Measurements from ENCODE around the gene KRTAP4-11. TPM values are rescaled to one million over a fixed set of nuclear protein-coding genes. Genes with fewer than 3 reads are reported as not detected.
"Not testable (repeated sequence)": the region's sequence is repeated elsewhere in the genome, so short reads cannot be mapped to it uniquely, and the experiment has no call there.

Gene KRTAP4-11
- total RNA-seq, 1 donor from 2014 or later, result not detected

DNA sequence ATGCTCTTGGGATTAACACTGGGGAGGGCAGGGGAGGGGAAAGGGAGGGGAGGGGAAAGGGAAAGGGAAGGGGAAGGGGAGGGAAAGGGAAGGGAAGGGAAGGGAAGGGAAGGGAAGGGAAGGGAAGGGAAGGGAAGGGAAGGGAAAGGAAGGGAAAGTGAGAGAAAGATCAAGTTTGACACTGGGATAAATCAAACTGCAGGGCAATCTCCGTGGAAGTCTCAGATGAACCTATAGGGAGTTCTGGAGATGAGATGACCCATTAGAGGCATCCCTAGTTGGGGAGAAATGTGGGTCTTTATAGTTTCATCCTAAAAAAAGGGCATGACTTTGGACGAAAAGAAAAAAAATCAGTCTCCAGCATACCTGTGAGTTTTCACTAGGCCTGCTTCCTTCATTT is 3.6 kb upstream of the KRTAP4-11 start:
- no peak for DNase-seq (ENCODE audit: low read depth, low spot score)
- no peak overlapping the region for H3K27ac Mint-ChIP-seq (ENCODE audit: unreplicated experiment)
- no peaks in the 10 kb centered on the region for H3K4me1 Mint-ChIP-seq
- H3K4me3 Mint-ChIP-seq, result no peak overlapping the region
- TF ChIP-seq, protein P1, sequence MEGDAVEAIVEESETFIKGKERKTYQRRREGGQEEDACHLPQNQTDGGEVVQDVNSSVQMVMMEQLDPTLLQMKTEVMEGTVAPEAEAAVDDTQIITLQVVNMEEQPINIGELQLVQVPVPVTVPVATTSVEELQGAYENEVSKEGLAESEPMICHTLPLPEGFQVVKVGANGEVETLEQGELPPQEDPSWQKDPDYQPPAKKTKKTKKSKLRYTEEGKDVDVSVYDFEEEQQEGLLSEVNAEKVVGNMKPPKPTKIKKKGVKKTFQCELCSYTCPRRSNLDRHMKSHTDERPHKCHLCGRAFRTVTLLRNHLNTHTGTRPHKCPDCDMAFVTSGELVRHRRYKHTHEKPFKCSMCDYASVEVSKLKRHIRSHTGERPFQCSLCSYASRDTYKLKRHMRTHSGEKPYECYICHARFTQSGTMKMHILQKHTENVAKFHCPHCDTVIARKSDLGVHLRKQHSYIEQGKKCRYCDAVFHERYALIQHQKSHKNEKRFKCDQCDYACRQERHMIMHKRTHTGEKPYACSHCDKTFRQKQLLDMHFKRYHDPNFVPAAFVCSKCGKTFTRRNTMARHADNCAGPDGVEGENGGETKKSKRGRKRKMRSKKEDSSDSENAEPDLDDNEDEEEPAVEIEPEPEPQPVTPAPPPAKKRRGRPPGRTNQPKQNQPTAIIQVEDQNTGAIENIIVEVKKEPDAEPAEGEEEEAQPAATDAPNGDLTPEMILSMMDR (conservative IDR thresholded peaks at IDR 0.05), result no peak
- no peaks in the 10 kb centered on the region for H3K9me3 Mint-ChIP-seq
- no peaks in the 10 kb centered on the region for H3K36me3 Mint-ChIP-seq (ENCODE audit: low read depth)
- H3K27me3 Mint-ChIP-seq (ENCODE audit: low read depth), result peaks cover 37% of the 10 kb centered on the region

DNA sequence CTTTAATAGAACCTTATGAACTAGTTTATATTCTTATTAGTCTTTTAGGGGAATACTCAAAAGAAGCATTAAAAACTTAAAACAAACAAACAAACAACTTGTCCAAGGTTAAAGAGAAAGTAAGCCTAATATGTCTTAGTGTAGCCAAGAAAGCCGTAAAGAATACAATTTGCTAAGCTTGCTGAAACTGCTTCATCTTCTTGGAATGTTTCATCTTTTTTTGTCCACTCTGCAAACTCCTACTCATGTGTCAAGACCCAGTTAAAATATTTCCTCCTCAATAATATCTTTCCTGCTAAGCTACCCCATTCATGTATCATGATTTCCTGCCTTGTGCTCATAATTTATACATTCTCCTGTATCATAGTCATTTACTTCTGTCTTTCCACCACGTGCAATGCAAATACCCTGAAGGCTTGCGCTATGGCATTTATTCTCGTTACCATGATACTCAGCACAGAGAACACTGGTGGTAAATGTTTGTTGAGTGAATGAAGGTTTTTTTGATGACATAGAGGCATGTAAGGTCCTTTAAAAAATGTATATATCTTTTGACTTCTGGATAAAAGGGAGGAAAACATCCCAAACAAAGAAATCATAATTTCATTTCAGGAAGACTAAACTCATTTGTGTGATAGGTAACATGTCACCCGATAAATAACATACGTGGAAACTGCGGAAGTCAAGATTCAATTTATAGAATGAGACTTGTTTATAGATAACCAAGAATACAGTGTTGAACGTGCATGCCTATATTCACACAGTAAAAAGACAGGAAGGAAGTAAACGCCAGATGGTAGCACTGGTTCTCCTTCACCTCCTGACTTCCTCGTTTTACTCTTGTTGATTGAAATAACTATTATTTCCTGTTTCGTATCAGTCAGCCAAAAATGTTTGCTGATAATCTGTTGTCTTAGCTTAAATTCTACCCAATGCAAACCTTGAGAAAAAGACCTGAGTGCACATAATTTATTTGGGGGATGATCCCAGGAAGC is 1.8 kb upstream of the KRTAP4-11 start:
- H3K27ac Mint-ChIP-seq (ENCODE audit: unreplicated experiment); H3K36me3 Mint-ChIP-seq (ENCODE audit: low read depth); H3K4me1 Mint-ChIP-seq; H3K9me3 Mint-ChIP-seq; DNase-seq (ENCODE audit: low read depth, low spot score); H3K4me3 Mint-ChIP-seq: not testable (repeated sequence)
- H3K27me3 Mint-ChIP-seq (ENCODE audit: low read depth), result peaks cover 44% of the 10 kb centered on the region

GRCh38 chr17:41118721-41119120 is 548 bp upstream of the KRTAP4-11 start:
- Mint-ChIP-seq H3K4me1 (no peaks in the 10 kb centered on the region), H3K27me3 (ENCODE audit: low read depth) (peaks cover 40% of the 10 kb centered on the region)

DNA sequence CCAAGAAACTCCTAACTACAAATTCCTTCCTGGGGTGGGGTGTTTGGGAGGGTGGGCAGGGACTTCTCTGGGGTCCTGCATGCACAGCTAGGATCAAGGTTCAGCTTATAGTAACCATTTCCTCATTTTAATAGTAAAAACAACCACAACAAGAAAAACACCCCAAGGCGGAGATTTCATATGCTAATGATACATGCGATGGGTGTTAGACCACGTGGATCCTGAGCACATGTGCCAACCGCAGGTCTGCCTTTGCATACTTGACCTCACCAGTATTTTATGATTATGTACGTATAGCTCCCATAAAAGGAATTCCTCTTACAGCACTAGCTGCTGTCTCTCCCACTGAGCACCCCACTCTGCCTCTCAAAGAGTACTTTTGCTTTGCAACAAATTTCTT is 1.9 kb downstream of the KRTAP4-11 start:
- Mint-ChIP-seq H3K36me3 (ENCODE audit: low read depth) (no peaks in the 10 kb centered on the region), H3K27me3 (ENCODE audit: low read depth) (peaks cover 26% of the 10 kb centered on the region), H3K9me3 (no peaks in the 10 kb centered on the region), H3K4me3 (no peak overlapping the region), H3K4me1 (no peaks in the 10 kb centered on the region), H3K27ac (ENCODE audit: unreplicated experiment) (no peak overlapping the region)
- TF ChIP-seq, protein P1 (conservative IDR thresholded peaks at IDR 0.05), result no peak
- DNase-seq (ENCODE audit: low read depth, low spot score), result no peak

More at GRCh38 chr17:41118721-41119120, 548 bp upstream of the KRTAP4-11 start:
- Mint-ChIP-seq H3K27ac (ENCODE audit: unreplicated experiment) (no peak overlapping the region), H3K36me3 (ENCODE audit: low read depth) (no peaks in the 10 kb centered on the region), H3K4me3 (no peak overlapping the region), H3K9me3 (no peaks in the 10 kb centered on the region)
- DNase-seq (ENCODE audit: low read depth, low spot score), result no peak
- TF ChIP-seq, protein P1 (conservative IDR thresholded peaks at IDR 0.05), result no peak

DNA sequence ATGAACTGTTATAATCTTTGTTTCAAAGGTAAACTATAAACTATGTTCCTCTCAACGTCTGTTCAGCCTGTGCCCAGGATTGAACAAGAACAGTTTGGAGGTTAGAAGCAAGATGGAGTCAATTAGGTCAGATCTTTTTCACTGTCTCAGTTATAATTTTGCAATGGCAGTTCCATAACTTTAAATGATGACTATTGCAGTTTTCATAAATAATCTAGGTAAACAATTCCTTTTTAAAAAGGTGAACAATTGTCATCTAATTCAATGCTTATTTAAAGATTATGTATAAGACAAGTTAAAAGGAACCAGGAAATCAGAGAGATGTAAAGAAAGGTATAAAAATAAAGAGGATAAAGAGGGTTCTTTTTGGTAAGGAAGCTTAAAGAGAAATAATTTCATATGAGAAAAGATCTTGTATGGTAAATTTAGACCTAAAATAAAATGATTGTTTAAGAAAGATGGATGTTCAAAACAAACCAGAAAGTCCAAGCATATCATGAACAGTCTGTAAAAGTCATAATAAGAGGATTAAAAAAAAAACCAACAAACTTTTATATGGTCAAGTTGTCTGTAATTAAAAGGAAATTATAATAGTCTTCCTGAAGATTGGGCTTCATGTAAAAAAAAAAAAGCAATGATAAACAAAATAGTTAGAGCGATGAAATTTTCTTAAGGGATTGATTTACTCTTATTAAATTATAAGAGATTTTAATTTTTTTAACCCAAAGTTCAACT is 6.9 kb downstream of the KRTAP4-11 start:
- Mint-ChIP-seq H3K4me1 (no peaks in the 10 kb centered on the region), H3K36me3 (ENCODE audit: low read depth) (peaks cover 3% of the 10 kb centered on the region), H3K4me3 (no peak overlapping the region), H3K9me3 (peaks cover 5% of the 10 kb centered on the region), H3K27me3 (ENCODE audit: low read depth) (peaks cover 11% of the 10 kb centered on the region), H3K27ac (ENCODE audit: unreplicated experiment) (no peak overlapping the region)
- TF ChIP-seq, protein P1 (conservative IDR thresholded peaks at IDR 0.05), result no peak
- no peak for DNase-seq (ENCODE audit: low read depth, low spot score)

GRCh38 chr17:41108728-41109386 is 9.3 kb downstream of the KRTAP4-11 start:
- not testable (repeated sequence) for H3K4me3 Mint-ChIP-seq; DNase-seq (ENCODE audit: low read depth, low spot score); H3K36me3 Mint-ChIP-seq (ENCODE audit: low read depth); H3K9me3 Mint-ChIP-seq; H3K27ac Mint-ChIP-seq (ENCODE audit: unreplicated experiment); H3K27me3 Mint-ChIP-seq (ENCODE audit: low read depth); H3K4me1 Mint-ChIP-seq
